NCI-H345 treated with DMSO at 0.1 percent for 48 hours (cell line): ENCODE data around the gene SALL1.

ENCODE experiments used
- DNase-seq: peaks from one replicate; lab custom pipeline; 2025; ENCODE audit not compliant: unreplicated experiment; lab: John Stamatoyannopoulos, UW

SALL1 gene

GRCh38 chr16:51114382-51114781, 36.7 kb downstream of the SALL1 start:
- no peak for DNase-seq

- no peak for DNase-seq
These were observed 37.6 kb downstream of the SALL1 start for GRCh38 chr16:51113236-51114125.

- no peak for DNase-seq
These were observed 38.7 kb downstream of the SALL1 start for GRCh38 chr16:51112323-51112722.

- DNase-seq, result no peak
These were observed 39.3 kb downstream of the SALL1 start for GRCh38 chr16:51111759-51112158.

GRCh38 chr16:51110700-51111157, 40.3 kb downstream of the SALL1 start:
- no peak for DNase-seq

GRCh38 chr16:51109173-51109572, 41.9 kb downstream of the SALL1 start:
- no peak for DNase-seq

GRCh38 chr16:51107742-51108141, 43.3 kb downstream of the SALL1 start:
- no peak for DNase-seq

GRCh38 chr16:51106535-51106934, 44.5 kb downstream of the SALL1 start:
- no peak for DNase-seq

- DNase-seq, result no peak
These were observed 47.5 kb downstream of the SALL1 start for GRCh38 chr16:51103590-51103989.

GRCh38 chr16:51097729-51098128, 53.3 kb downstream of the SALL1 start:
- DNase-seq, result no peak

- no peak for DNase-seq
These were observed 55.0 kb downstream of the SALL1 start for GRCh38 chr16:51095890-51096626.

- DNase-seq, result no peak
These were observed 55.8 kb downstream of the SALL1 start for GRCh38 chr16:51095084-51095881.

GRCh38 chr16:51093726-51094280, 57.3 kb downstream of the SALL1 start:
- DNase-seq, result no peak
